ENCODE data around the gene LYAR.

Gene LYAR

GRCh38 chr4:4315461-4316149 lies 25.7 kb upstream of the LYAR start:
- no peak for DNase-seq

DNA sequence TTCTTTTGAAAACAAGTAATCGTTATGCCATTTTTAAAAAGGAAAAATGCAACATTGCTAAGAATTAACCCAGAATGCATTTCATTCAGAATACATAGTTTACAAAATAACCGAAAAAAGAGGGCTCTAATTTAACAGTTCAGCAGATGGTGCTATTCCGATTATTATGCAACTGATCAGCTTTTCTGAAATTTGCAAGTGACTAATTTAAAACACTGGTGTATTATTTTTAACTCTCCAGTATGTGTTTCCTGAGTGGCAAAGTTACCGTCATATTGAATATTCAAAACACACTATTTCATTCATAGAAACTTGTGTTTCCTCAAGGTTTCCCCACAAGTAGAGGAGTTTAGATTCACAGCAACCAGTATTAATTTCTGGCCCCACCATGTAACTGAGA lies 21.2 kb upstream of the LYAR start:
- no peak for DNase-seq

- DNase-seq: no peak
Observed at GRCh38 chr4:4308800-4309441, 19.0 kb upstream of the LYAR start.

DNA sequence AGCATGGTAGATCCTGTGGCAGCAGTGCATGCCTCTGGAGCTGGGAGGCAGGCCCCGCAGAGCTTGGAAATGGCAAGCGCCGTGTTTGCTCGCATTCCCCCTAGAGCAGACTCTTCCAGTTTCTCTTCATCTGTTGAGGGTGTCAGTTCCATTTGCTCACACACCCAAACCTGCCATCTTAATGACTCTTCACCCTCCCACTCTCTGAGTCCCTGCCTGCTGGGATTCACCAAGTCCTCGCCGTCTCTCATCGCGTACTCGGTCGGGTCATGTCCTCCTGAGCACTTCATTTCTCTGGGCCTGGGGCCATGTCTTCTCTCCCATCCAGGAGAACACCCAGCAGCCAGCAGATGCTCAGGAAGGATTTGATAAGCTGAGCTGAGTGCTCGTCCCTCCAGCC lies 17.0 kb upstream of the LYAR start:
- DNase-seq: no peak

DNA sequence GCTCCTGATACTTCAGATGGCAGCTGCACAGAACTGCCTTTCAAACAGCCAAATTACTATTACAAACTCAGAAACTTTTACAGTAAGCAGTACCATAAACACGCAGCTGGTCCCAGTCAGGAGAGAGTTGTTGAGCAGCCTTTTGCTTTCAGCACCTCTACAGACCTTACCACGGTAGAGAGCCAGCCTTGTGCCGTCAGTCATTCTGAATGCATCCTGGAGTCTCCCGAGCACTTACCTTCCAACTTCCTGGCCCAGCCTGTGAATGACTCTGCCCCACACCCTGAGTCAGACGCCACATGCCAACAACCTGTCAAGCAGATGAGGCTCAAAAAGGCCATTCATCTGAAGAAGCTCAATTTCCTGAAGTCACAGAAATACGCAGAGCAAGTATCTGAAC lies 12.5 kb upstream of the LYAR start:
- no peak for DNase-seq

DNA sequence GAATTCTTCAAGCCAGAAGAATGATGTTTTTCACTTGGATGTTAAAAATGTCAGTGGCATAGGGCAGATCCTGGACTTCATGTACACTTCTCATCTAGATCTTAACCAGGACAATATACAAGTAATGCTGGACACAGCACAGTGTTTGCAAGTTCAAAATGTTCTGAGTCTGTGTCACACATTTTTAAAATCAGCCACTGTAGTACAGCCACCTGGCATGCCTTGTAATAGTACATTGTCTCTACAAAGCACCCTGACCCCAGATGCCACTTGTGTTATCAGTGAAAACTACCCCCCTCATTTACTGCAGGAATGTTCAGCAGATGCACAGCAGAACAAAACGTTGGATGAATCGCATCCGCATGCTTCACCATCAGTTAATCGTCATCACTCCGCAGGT lies 12.0 kb upstream of the LYAR start:
- no peak for DNase-seq

GRCh38 chr4:4299006-4299405 lies 9.1 kb upstream of the LYAR start:
- DNase-seq: no peak

GRCh38 chr4:4296283-4296846 lies 6.4 kb upstream of the LYAR start:
- DNase-seq: no peak

GRCh38 chr4:4293279-4293678 lies 3.3 kb upstream of the LYAR start:
- DNase-seq: no peak

- DNase-seq: no peak
Observed at GRCh38 chr4:4289597-4289940, 385 bp downstream of the LYAR start.

DNA sequence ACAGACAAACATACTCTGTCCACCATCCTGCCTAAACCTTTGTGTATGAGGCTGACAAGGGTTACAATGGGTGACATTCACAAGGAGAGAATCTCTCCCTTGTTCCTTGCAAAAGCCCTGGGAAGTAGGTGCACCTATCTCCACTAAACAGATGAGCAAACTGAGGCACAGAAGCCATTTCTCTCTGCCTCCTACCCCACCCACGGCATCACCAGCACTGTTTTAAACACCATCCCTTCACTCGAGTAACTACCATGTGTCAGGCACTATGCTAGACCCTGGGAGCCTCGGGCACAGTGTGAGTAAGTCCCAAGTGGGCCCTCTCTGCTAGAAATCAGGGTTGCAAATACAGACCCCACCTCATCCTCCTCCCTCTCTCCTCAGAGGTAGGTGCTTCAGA lies 899 bp downstream of the LYAR start:
- DNase-seq: no peak

DNA sequence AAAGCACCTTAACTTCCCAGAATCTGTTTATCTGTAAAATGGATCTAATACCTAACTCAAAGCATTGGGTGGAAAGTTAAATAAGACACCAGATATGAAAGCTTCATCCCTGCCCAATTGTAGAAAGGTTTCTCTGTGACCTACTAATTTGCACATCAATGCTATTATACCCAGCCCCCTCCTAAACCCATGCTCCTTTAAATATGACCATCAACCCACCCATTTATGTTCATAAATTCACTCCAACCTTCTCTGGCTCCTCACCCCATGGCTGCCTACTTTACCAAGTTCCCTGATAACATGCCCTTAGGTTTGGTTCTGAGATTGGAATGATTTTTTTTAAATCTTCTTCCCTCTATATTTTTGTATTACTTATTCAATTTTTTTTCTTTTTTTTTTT lies 1.9 kb downstream of the LYAR start:
- DNase-seq: no peak

- DNase-seq: no peak
Observed at GRCh38 chr4:4284827-4285618, 4.9 kb downstream of the LYAR start.

GRCh38 chr4:4281787-4282186 lies 8.2 kb downstream of the LYAR start:
- DNase-seq: no peak

DNA sequence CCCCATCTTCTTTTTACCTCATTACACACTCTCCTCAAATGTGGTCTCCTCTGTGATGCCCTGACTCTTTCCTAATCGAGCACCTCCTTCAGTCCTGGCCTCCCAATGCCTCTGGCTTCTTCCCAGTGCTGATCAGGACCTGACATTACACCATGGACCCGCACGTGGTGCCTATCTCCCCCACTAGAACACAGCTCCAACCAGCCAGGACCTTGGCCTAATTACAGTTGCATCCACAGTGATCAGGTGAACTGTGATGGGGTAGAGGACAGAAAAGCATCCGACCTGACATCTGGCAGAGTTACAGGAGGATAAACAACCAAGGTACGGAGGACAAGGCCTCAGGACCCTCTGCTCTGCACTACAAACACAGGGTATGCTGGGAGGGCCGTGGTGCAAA lies 12.4 kb downstream of the LYAR start:
- DNase-seq: no peak

DNA sequence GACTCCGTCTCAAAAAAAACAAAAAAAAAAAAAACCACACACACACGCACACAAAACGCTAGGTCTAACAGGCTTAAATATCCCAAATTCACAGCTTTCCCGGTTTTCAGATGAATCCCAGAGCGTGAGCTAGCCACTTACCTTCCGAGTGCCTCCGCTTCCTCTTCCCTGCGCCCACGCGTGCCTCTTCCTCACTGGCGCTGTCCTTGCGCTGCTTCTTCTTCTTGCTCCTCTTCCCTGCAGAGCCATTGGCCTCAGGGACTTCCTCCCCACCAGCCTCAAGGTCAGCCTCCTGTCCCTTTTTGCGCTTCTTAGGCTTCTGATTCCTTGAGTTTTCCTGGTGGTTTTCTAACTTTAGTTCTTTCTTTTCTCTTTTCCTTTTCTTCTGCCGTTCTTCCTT lies 15.7 kb downstream of the LYAR start:
- DNase-seq: no peak

- DNase-seq: no peak
Observed at GRCh38 chr4:4271912-4272311, 18.0 kb downstream of the LYAR start.

DNA sequence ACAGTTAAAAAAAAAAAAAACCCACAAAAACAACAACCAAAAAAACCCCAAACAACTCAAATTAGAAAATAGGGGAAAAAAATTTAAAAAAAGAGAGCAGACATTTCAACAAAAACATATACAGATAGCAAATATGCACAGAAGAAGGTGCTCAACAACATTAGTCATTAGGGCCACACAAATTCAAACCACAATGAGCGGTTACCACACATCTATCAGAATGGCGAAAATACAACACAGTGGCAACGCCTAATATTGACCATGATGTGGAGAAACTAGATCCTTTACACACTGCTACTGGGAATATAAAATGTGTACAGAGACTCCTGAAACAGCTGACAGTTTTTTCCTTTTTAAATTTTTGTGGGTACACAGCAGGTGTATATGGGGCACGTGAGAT lies 19.4 kb downstream of the LYAR start:
- no peak for DNase-seq

- no peak for DNase-seq
Observed at GRCh38 chr4:4269856-4270255, 20.1 kb downstream of the LYAR start.

- no peak for DNase-seq
Observed at GRCh38 chr4:4269331-4269731, 20.6 kb downstream of the LYAR start.

DNA sequence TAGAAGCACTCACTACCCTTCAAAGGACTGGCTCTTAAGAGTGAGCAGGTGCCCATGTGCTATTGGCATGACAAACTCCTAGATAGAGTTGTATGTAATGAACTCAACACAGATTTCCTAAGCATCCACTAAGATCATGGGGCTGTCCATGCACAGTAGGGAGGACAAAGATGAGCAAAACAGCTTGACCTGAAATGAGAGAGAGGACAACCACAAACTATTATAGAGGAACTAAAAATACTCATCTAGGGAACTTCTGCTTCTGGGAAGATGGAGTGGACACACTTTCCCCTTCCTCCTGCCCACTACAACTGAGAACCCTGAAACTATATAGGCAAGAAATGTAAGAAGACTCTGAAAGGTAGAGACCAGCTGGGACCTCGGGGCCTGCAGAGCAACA lies 21.2 kb downstream of the LYAR start:
- DNase-seq: no peak

GRCh38 chr4:4267981-4268380 lies 22.0 kb downstream of the LYAR start:
- DNase-seq: no peak

GRCh38 chr4:4260185-4260751 lies 29.7 kb downstream of the LYAR start:
- no peak for DNase-seq
